SHP77 (cell line): ENCODE data around the gene CDK4.

Experiments used
- DNase-seq, 2 experiments: peaks; one replicate each; lab custom pipeline; 2025; lab: John Stamatoyannopoulos, UW

CDK4 gene

DNA sequence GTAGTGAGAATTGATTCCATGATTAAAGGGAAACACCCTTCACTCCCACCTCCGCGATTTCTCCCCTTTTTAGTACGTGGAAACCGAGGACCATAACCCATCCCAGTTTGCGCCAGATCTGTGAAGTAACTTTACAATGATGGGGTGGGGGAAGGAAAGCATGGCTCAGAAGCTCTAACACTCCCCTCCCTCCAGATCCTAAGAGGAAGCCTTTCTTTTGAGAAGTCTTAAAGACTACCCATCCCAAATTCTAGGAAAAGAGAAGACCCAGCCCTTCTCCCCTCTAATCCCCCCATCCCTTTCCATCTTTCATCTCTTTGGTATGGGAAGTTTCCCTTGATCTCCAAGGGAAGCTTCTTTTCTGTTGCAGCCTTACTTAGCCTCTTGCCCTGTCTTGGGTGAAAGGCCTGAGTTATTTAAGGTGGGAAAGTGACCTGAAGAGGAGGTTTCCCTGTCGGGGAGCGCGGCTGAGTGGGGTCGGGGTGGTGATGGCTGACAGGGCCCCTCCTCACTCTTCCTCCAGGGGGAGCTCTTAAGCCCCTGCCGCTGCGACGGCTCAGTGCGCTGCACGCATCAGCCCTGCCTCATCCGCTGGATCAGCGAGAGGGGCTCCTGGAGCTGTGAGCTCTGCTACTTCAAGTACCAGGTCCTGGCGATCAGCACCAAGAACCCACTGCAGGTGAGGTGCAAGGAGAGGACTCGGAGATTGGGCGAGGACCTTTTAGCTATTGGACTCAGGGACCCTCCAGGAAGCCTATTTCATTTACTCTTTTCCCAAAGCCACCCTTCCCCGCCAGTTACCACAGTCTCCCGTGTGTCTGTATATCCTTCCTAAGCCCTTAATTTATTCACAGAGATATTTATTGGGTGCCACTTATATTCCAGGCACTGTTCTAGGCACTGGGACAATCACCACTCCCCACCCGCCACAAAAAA, 4.6 kb upstream of the CDK4 start:
- DNase-seq, result peak; percentile 24 to 27

DNA sequence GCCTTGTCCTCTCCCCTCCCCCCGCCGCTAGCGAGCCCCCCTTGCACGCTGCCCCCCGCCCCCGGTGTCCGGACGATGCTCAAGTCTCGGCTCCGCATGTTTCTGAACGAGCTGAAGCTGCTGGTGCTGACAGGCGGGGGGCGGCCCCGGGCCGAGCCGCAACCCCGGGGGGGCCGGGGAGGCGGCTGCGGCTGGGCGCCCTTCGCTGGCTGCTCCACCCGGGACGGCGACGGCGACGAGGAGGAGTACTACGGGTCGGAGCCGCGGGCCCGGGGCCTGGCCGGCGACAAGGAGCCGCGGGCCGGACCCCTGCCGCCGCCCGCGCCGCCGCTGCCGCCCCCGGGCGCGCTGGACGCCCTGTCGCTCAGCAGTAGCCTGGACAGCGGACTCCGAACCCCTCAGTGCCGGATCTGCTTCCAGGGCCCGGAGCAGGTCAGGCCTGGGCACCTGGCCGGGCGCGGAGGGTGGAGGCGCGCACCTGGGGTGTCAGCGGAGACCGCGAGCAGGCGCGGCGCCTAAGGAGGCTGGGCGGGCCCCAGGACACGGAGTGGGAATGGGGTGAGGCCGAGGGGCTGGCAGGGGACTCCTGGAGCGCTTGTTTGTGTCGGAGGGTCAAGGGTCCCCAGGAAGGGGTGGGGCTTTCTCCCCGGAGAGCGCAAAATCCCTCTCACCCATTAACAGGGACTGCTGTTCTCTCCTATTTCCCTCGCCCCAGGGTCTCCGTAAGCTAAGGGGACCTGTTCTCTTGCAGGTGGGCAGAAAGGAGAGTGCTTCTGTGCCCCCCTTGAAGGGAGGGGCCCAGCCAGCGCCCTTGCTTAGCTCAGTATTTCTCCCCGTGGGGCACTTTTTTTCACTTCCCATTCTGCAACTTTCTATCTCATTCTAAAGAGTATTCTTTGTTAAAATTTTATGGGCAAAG, 3.6 kb upstream of the CDK4 start:
- no peak for DNase-seq

GRCh38 chr12:57755194-57755453, 3.0 kb upstream of the CDK4 start:
- DNase-seq, result no peak

- peak; percentile 55 to 83 for DNase-seq
Measured at GRCh38 chr12:57754411-57755193, 2.5 kb upstream of the CDK4 start, which contains the start of gene MARCHF9. Gene MARCHF9 (plus strand): TSS chr12:57755103. CDS start chr12:57755529, 426 bp downstream.

DNA sequence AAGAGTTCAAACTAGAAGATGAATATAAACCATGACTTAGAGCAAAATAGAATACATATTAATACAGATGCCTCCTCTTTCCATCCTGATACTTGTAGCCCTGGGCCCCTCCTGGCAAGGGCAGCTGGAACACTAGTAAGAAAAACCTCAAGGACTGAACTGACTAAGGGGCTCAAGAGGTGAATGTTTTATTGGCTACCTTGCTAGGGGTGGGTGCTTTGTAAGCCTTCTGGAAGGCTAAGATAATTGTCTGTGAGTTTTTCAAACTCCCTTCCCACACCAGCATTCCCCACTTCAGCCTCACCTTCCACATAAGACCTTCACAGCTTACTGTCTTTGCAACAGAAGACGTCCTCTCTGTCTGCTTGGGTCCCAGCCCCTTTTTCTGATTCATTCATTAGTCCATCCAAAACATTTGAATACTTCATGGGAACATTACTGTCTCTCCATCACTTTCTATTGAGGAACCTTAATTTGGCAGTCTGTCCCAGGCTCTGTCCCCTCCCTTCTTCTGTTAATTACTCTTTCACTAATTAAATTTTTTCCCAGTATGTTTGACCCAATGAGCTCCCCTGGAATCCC, 1.7 kb upstream of the CDK4 start:
- no peak for DNase-seq

DNA sequence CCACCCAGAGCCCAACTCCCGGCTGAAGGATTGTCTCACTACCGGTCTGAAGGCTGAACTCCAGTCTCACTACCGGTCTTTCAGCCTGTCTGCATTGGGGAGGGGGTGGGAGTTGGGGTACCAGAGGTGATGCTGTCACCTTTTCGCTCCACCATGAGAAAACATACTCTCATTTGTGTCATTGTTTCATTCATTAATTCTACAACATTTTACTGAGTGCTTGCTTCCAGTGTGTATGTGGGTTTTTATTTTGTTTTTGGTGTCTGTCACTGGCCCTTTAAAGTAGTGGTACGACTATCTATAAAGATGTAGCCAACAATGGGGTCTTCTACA, 524 bp upstream of the CDK4 start:
- DNase-seq, result no peak

- DNase-seq, result no peak
Measured at GRCh38 chr12:57751432-57751787, 700 bp downstream of the CDK4 start.

- DNase-seq, result no peak
Measured at GRCh38 chr12:57750561-57751431, 1.3 kb downstream of the CDK4 start.

GRCh38 chr12:57749061-57749460, 3.0 kb downstream of the CDK4 start:
- DNase-seq, result no peak

GRCh38 chr12:57746025-57746424, 6.1 kb downstream of the CDK4 start:
- no peak for DNase-seq

DNA sequence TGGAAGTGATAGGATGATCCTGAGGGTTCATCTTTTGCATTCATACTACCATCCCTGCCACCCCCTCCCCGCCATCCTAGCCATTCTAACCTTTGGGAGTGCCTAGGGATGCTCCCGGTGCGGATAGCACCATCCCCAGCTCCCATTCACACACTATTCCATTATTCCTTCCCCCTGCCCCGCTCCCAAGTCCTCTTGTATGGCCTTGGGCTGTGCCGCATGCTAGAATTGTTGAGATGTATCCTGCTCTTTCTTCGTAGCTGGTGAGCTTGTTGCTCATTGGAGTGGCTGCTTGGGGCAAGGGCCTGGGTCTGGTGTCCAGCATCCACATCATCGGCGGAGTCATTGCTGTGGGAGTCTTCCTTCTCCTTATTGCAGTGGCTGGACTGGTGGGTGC, 6.6 kb downstream of the CDK4 start:
- DNase-seq, result no peak

DNA sequence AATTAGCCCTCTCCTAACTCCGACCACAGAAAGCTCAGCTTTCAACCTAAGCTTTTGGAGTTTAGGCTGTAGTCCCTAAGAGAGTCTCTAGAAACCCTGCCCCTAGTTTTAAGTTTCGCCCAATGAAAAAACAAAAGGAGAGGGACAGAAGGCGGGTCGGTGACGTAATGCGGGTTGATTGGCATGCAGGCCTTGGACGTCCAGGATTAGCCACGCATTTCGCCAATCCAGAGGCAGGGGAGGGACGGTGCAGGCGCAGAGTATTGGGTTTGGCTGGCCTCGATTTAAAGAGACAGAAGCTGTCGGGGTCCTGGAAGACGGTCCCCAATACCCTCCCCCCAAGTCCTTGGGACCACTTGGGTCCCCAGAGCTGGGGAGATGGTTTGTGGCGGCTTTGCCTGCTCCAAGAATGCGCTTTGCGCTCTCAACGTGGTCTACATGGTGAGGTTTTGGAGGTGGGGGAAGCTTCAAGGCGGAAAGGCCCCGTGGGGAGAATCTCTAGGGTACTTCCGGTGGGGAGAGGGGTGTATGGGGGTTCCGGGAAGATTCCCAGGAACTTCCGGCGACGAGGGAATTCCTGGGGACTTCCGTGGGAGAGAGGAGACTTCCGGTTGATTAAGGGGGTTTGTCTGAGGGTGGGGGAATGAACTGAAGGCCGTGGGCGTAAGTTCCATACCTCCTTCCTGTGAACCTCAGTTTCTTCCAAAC, 7.2 kb downstream of the CDK4 start, which contains the start of gene TSPAN31:
Gene TSPAN31 (plus strand): TSS at position 263 of the 708 bp plus-strand sequence. CDS start 116 bp downstream, at position 379.
- peak; percentile 95 to 96 for DNase-seq

DNA sequence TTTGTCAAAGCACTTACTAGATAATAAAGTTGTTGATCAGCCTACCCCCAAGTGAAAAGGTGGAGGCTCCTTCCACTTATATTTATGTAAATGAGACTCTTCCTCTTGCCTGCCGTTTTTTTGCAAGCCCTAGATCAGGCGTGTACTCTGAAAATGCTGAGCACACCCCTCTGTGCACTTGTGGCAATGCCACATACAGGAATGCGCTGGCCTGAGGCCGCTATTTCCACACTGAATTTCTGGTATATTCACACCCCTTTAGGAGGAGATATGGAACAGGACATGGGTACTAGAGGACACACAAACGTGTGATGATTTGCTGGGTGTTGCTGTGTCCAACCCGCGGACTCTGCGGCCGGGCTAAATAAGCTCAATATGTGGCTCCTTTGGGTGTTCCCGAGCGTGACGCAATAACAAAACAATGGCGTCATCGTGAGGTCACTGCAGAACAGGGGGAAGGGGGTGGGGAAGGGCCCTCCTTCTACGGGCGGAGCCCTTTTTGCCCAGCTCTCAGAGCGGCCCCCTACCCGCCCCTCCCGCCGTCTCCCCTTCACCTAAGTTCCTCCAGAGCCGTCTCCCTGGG, 7.8 kb downstream of the CDK4 start:
- peak; percentile 77 to 79 for DNase-seq

- no peak for DNase-seq
Measured at GRCh38 chr12:57743769-57744168, 8.3 kb downstream of the CDK4 start.

DNA sequence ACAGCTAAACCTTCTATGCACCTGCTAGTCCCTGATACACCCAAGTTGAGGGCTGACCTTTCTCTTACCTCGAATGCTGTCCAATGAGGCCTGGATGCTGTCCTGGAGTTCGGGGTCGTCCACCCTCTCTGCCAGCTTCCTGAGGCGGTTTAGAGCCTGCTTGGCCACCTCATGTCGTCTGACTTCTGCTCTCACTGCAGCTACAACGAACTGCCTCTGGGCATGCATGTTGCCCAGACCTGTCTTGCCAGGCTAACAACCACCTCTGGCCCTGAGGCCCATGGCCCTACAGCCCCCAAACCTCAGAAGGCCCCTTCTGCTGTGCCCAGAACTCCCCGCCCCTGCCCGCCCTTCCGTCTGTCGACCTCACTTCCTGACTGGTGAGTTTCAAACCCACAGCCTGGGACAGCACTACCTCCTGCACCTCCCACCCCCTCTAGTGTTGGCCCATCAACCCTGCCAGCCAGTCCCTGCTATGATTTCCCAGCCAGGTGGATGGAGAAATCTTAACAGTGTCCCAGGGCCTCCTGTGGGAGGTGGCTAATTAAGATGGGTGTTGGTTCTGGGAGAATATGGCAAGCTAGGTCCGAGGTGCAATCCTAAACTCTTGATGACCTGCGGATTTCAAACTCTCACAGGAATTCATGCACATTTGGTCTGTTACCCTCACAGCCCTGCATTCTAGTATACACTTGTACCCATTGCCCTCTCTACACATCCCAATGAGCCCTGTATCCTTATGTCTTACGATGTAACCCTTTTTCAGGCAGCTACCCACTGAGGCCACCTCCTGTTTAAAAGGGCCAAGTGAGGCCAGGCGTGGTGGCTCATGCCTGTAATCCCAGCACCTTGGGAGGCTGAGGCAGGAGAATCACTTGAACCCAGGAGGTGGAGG, 10.0 kb downstream of the CDK4 start:
- peak in 1 of 2 experiments; percentile 43 for DNase-seq

GRCh38 chr12:57741413-57741789, 10.7 kb downstream of the CDK4 start:
- DNase-seq, result no peak

DNA sequence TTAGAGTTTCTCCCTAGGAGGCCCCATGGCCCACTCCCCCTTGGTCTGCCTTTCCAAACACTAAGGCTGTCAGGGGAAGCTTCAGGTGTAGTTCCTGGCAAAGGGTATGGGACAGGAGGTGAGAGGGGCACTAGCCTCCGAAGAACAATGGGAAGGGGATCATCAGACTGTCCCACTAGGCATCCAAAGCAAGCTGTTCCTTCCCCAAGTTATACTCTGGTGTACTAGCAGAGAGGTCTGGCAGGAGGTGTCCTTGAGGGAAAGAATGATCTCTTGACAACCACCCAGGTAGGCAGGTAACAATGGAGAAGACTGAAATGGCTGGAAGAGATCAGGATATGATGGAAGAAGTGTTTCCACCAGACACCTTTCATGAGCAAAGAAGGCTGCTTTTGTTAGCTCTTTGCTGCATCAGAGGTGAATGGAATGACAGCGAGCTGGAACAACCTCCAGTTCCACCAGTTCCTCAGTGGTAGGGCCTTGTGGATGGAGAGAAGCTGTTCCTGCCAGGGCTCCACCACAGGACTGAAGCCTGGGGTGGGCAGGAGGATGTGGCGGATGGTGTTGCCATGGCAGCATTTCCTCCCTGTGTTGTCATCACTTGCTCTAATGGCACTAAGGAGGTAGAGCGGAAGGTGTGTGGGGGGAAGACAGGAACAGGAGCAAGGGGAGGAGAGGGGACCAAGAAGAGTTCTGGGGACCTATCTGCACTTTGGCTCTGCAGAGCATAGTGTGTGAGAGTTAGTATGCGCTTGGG, 11.3 kb downstream of the CDK4 start:
- no peak for DNase-seq

GRCh38 chr12:57739914-57740538, 12.1 kb downstream of the CDK4 start:
- DNase-seq, result no peak
